HG02884 (cell line): ENCODE data around the gene NR2F1-AS1.

ENCODE experiments used
- ATAC-seq: cut with Tn5 transposase; IDR thresholded peaks from one replicate; pipeline ENCODE4 v1.9.1; 2021; ENCODE audit warnings: mild to moderate bottlenecking, moderate library complexity; ENCODE audit not compliant: unreplicated experiment

The NR2F1-AS1 gene

DNA sequence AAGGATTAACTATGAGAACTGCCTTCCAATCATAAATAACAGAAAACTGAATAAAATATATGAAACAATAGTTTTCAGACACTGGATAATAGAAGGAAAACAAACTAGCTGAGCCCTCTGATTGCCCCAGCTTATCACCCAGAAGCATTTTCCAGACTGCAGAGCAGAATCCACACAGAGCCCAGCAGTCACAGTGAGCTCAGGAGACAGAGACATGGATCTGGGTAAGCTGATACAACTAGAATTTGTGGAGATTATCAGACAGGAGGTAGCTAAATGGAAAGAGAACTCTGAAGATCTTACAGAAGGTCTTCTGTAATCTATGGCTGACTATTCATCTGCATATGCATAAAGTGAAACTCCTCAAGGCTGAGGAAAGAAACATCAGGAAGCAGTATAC lies 128.8 kb downstream of the NR2F1-AS1 start:
- ATAC-seq, result no peak

DNA sequence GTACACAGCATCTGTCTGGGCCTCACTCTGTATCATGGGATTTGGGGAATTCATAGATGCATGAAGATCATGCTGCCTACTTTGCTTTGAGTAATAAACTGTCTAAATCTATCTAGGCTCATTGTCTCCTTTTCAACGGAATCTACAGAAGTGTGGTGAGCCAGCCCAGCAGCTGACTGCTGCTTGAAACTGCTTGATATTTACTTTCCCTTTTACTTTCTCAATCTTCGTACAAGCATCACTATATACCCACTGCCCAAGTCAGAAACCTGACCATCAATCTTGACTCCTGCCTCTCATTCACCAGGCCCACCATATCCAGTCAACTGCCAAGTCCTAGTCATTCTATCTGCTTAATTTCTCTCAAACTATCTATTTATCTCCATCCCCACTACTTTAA lies 142.9 kb downstream of the NR2F1-AS1 start:
- no peak for ATAC-seq

DNA sequence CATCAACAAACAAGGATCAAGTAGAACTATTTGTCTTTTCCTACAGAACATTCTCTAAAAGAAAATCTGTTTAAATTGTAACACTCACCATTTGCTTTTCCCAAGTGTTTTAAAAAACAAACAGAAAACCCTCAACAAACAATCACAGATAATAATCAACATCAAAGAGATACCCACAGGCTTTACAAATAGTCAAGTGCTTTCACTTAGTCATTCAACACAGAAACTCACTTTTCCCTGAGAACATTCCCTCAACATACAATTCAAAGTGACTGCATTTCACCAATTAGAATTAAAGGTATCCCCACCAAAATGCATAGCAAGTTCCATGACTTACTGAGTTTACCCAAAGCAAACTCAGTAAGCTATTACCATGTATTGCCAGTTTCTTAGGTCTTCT lies 144.9 kb downstream of the NR2F1-AS1 start:
- ATAC-seq, result no peak

DNA sequence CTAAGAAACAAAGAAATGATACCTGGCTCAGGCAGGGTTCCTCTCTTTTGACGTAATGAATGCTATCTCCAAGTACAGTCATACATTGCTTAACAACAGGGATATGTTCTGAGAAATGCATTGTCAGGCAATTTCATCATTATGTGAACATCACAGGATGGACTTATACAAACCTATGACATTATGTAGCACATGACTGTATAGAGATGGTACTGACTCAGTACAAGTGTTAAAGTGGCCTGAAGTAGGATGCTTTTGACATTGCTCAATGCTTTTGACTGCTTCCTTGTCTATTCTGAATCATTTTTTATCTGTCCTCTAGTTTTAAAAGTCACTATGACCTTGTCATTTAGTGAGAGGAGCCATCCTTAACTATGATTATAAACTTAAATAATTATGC lies 147.6 kb downstream of the NR2F1-AS1 start:
- no peak for ATAC-seq

DNA sequence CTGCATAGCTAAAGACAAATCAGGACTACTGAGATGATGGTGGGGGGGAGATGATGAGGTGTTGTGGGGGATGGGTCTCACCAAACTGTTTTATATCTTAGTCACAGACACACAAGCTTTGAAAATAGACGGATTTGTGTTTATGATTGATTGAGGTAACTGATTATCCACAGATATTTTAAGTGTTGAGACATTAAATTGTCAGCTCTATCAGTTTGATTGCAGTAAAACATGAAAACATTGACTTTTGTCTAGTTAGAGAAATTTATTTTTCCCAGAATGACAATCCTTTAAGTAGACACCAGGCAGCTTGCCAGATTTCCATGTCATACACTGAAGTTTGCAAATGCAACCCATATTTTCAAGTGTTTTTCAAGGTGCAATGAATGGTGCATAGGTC lies 149.8 kb downstream of the NR2F1-AS1 start:
- ATAC-seq, result no peak

DNA sequence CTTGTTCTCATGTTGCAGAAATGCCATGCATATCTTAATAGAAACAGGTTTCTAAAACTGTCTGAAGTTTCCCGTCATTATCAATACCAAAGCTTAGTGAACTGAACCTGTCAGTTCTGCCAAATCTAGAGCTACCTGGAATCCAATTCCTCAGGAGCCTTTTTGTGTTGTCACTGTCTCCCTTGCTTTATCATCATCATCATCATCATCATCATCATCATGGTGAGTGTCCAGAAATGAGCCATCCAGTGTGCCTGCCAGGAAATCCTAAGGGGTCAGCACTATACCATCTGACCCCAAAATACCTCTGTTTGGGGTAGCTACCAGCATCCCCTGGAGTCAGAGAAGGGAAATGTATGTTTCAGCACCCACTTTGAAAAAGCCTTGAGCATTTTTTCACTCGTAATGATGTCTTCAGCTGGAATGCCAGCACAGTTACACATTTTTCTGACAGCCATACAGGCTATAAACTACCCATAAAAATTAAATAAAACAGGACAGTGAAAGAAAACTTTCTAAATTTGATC lies 150.3 kb downstream of the NR2F1-AS1 start:
- ATAC-seq, result no peak

DNA sequence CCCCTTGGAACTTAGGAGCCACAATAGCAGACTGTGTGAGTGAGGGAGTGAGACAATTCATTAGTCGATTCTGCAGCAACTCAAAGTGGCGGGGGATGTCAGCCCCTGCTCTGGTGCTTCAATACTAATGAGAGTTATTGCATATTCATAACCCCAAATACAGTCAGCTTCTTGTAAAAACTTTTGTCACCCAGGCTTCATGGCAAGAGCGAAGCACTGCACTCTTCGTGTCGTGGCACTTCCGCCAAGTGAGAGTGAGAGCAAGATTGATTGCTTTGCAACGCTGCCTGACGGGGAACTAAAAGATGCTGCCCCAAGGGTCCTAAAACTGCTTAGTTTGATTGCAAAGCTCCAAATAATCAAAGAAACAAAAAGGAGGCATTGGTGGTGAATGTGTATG lies 150.9 kb downstream of the NR2F1-AS1 start:
- ATAC-seq, result no peak

DNA sequence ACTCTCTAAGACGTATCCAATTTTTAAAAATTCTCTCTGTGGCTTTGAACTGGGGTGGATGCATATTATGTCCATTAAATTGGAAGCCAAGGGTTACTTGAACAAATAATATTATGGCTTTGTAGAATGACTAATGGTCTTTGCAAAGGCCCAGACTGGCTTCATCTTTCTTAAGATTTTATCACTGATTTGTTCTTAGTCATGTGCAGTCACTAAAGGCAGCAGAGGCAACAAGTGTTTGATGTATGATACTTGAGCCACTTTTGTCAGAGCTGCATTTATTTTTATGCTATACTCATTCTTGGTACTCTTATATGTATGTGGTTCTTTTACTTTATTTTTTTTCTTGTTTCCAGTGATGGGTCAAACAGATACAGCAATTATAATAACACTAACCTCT lies 152.2 kb downstream of the NR2F1-AS1 start:
- no peak for ATAC-seq

DNA sequence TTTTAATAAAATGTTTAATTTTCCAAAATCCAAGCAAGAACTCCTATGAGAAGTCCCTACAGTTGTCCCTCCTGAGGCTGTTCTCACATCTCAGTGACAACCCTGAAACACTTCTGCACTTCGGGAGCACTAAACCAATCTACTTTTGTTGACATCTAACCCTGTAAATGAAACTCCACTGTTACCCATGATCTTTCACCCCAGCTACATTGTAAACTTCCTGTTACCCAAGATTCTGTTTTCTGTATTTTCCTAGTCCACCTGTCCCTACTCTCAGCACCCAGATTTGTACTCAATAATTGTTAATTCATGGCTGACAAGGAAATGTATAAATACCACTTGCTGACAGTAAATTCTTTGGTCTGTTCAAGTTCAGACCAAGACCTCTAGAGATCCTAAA lies 153.7 kb downstream of the NR2F1-AS1 start:
- no peak for ATAC-seq

DNA sequence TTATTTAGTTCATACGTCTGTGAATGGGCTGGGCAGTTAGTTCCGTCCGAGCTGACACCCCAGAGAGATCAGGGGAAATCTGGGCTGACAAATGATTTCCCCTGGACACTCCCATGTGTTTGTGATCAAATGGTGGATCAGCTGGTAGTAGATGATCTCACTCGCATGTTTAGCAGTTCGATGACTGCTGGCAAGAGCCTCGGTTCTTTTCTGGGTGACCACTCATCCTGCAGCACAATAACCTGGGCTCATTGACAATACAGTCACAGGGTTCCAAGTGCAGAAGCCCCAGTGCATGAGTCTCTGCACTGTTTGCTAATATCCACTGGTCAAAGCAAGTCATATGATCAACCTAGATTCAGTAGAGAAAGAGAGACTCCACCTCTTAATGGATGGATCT lies 155.9 kb downstream of the NR2F1-AS1 start:
- no peak for ATAC-seq

DNA sequence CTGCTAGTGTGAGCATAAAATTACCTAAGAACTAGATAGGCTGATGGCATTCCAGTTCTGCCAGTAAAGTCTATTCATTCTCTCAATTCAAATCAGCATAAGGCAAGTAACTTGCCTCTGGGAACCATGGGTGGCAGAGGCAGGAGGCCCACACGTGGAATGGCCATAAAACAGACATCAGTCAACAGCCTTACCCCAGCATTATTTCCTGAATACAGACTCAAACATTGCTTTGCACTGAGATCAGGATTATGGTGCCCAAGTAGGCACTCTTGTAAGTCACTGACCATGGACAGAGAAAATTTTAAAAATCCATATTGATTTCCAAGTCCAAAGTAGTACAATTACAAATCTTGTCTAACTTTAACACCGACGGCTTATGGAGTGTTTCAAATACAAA lies 157.7 kb downstream of the NR2F1-AS1 start:
- no peak for ATAC-seq

DNA sequence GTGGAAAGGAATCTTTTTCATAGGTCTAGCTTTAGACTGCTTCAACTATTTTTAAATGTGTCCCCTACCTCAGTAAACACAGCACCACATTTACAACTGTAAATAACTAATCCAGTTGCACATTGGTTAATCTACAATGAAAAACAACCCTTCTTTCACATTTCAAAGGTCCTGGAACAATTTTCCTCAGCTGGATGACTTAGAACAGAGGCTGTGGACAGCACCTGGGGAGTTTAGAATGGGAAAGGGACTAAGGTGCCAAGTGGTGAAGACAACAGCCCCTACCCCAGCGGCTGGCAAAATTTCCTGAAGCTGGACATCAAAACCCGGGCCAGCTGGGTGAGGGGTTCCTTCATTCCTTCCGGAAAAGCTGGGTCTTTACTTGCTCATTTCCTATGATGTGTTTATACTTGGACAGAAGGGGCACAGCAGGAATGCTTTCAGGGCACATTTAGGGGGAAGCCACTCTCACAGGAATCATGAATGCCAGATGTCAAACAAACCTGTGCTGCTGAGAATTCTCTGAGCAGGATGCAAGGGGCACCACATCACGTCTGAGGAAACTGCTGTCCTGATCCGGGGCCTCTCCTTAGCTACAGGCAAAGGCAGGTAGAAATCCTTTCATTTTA lies 158.3 kb downstream of the NR2F1-AS1 start:
- ATAC-seq, result no peak

DNA sequence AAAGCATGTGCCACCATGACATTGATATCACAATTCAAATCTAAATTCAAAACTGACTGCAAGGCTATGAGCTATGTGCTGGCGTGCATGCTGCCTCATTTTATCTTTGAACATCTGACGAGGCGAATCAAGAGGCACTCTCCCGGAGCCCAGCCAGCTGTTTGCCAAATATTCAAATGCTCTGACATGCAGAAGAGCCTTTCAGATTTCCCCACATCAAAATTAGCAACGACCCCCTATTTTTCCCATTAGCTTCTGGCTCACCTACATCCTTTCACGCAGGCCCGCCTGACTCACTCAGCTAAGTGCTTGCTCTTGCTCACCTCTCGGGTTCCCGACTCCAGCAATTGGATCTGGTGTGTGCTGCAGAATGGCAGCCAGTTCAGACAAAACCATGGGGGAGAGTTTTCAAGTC lies 159.0 kb downstream of the NR2F1-AS1 start:
- ATAC-seq, result no peak

DNA sequence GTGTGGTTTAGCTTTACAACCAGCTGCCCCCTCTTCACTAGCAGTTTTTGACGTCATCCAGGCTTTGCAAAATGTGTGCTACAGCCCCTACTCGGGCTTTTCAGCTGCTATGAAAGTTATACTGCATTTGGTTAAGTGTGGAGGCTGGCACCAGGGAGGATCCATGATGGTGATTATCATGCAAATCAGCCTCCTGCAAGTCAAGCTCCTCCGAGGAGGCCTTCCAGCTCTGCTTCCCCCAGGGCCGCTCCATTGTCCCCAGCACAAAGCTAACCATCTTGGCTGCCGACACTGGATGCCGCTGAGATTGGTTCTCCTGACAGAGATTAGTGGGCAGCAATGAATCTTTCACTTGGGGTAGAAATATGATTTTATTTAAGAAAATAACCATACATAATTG lies 159.6 kb downstream of the NR2F1-AS1 start:
- no peak for ATAC-seq

DNA sequence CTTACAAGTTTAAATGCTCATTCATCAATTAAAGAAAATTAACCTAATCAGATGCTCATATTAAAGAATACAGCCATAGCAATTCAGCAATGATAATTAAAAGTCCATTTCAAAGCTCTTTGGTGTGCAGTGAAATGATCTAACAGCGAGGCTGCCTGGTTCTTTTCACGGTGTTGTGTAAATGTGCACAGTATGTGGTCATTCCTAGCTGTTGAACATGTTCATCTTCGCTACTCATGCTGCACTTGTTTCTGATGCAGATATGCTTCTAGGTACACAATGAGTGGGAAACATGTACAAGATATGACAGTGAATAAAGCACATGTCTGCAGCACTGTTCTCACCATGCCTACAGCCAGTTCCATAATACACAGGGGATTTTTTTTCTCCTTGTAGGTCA lies 163.5 kb downstream of the NR2F1-AS1 start:
- no peak for ATAC-seq

DNA sequence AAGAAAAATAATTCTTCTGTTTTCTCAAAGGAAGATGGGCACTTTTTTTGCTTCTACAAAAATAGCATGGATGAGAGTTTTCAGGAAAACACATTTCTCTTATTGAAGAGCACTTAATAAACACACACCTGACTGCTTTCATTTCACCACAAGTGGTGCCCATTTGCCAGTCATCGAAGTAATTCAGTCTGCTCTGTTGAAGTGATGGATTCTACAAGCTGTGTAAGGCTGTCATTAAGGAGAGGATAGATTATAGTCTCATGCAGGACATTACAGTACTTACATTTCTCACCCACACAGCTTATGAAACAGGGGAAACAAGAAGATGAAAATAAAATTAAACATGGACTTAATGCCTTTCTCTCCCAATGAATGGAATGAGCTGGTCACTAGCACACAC lies 165.2 kb downstream of the NR2F1-AS1 start:
- ATAC-seq, result no peak

DNA sequence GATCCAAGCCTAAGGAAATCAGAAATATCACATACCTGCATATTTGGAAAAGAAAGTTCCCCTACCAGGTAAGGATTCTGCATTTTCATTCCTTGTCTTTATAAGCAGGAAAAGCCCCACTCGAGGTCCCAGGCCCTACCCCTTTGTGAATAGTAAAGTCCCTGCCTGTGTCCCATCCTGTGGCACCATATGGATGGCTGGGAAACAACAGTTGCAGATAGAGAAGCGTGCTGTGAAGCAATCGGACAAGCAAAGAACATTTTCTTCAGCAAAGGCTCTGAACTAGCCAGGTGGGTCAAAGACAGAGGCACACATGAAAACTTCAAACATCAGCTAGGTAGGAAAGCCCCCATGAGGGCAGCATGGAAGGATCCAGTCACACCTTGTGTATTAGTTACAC lies 169.3 kb downstream of the NR2F1-AS1 start:
- no peak for ATAC-seq

DNA sequence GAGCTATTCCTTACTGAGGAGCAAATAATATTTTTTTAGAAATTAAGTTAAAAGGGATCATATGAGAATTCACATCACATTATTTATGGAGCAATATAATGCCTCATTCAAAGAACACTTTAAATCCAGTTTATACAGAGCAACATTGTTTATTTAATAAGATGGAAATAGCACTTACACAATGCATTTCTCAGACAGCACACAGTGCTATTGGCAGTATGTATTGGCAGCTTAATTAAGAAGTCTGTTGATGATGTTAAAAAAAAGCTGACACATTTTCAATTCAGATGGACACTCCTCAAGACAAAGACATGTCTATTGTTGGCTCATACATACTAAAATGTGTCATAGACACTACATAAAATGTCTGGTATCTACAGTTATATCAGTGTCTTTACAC lies 171.3 kb downstream of the NR2F1-AS1 start:
- ATAC-seq, result no peak

DNA sequence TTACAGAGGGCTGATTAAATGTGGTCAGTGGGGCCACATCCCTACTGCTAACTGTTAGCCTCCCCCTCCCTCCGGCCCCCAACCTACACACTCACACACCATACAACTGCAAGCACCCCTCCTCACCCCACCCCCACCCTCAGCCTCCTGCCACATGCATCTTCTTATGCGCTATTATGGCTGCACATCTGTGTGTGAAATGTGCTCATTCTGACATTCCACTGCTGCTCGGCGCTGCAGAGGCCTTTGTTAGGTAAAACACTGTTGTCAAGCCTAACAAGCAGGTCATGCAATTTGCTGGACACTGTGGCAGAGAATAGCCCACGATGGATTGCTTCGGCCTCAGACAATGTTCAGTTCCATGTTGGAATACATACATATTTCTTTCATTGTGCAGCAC lies 173.6 kb downstream of the NR2F1-AS1 start:
- no peak for ATAC-seq

DNA sequence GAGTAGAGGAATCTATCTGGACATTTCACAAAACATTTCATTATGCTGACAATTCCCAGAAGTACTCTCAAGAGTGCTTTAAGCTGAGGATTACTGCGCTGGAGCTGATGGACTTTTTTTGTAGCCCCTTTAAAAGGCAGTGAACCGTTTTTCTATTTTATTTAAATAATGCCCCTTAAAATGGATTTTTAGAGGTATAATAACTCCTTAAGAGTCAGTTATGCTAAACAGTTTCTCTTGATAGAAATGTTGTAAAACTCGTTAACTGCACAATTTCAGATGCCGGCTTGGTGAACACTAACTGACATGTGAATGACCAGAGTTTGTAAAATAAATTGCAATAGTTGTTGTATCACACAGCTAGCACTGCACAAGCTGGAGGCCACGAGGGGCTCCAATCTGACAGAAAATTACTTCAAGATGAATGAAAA lies 174.0 kb downstream of the NR2F1-AS1 start:
- no peak for ATAC-seq

DNA sequence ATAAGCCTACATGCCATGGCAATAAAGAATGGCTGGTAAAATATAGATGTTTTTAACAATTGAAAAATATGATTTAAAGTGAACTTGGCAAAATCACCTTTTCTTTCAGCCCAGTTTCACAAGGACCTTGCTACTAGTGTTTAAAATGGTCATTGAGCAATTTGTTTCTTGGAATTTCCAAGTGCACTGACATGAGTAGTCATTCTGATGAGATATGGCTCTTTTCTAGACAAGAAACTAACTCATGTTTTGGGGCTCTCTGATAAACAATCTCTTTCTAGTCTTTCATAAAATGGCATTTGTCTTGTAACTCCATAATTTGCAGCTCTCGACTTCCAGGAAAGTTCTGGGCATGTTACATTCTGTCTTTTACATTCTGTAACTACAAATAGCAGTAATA lies 176.8 kb downstream of the NR2F1-AS1 start:
- ATAC-seq, result no peak

DNA sequence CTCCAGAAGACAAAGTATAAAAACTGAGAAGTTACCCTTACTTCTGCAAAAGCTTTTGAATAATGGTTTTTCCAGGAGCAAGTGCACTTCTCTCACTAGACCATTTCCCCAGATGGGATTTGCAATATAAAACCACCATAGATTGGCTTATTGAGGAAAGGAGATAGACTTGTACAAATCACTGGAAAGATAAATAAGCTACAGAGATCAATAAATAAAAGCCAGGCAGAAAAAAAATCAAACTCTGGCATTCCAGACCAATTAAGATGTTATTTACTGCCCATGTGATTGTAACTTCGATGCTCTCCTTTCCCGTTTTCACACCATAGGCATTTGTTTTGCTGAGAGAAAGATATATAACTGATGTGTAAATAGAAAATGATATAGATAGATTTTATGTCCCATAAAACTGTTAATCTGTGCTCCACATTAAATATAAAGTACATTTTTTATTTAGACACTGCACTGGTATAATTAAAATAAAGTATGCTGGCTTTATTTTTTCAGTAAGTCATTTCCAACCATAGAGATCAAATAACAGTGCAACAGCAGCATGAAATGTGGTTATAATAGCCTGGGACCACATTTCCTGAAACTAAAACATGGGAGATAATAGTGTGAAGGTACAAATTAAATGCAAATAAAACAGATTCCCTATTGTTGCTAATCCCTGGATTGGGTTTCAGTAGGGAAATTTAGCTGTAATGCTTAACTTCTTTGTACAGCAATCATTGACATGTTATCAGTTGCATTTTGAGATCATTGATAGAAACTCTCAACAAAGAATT lies 177.7 kb downstream of the NR2F1-AS1 start:
- no peak for ATAC-seq
